H1 (cell line): ENCODE measurements around the gene KRTAP4-1. TPM values are rescaled to one million over a fixed set of nuclear protein-coding genes. Genes with fewer than 3 reads are reported as not detected.

Experiments used
- CTCF ChIA-PET: fragments of 300-600 bp; sonication (Branson Sonifier 250); formaldehyde crosslinking; loops from one replicate; lab custom pipeline; 2021; ENCODE audit not compliant: partially characterized antibody; lab: Charles Lee
- POLR2A ChIA-PET: fragments of 300-600 bp; sonication (Branson Sonifier 250); formaldehyde crosslinking; loops from one replicate; lab custom pipeline; 2021; ENCODE audit warnings: inconsistent platforms; ENCODE audit not compliant: partially characterized antibody; lab: Charles Lee
- DNase-seq, 2 experiments: peaks; one replicate each; pipeline versions ENCODE4 v3.0.0 to v3.0.0-alpha.2; 2010 to 2022; ENCODE audit warnings: low spot score in 2 of 2, low read depth in 1 of 2, mixed read lengths in 1 of 2
- FAIRE-seq: peaks from 2 replicates; lab custom pipeline; 2011; peaks lifted over from hg19 to GRCh38; lab: Jason Lieb, UNC
- H2AFZ ChIP-seq: 2 replicates; pipeline ENCODE4 v1.8.1; 2012; ENCODE audit warnings: low read length, inconsistent platforms
- H2AK5ac ChIP-seq: 2 replicates; pipeline ENCODE4 v1.6.1; 2013; ENCODE audit warnings: low read depth, low read length
- H2BK120ac ChIP-seq: replicated peaks from 2 replicates; pipeline ENCODE3; 2013; ENCODE audit warnings: low read depth, low read length, inconsistent platforms
- H2BK12ac ChIP-seq: 2 replicates; pipeline ENCODE4 v1.6.1; 2013; ENCODE audit warnings: low read depth, low read length
- H2BK15ac ChIP-seq: 2 replicates; pipeline ENCODE4 v1.6.1; 2013; ENCODE audit warnings: low read length
- H2BK20ac ChIP-seq: 2 replicates; pipeline ENCODE4 v1.6.1; 2013; ENCODE audit warnings: low read length
- H2BK5ac ChIP-seq: 2 replicates; pipeline ENCODE4 v1.6.1; 2013; ENCODE audit warnings: low read depth, low read length
- H3K14ac ChIP-seq: 2 replicates; pipeline ENCODE4 v1.6.1; 2013; ENCODE audit warnings: inconsistent platforms; ENCODE audit not compliant: insufficient read length
- H3K18ac ChIP-seq: 2 replicates; pipeline ENCODE4 v1.6.1; 2013; ENCODE audit warnings: low read length; ENCODE audit errors: extremely low read depth
- H3K23ac ChIP-seq: 2 replicates; pipeline ENCODE4 v1.6.1; 2013; ENCODE audit warnings: inconsistent platforms; ENCODE audit not compliant: insufficient read length
- H3K23me2 ChIP-seq: 2 replicates; pipeline ENCODE4 v1.6.1; 2013; ENCODE audit warnings: low read depth, low read length
- H3K27ac ChIP-seq: 2 replicates; pipeline ENCODE4 v1.6.1; 2011; ENCODE audit warnings: low read depth, low read length, inconsistent platforms
- H3K27me3 ChIP-seq, 4 experiments: replicated peaks in 1 of 4; 1 replicate in 1 of 4; 2 replicates in 3 of 4; pipeline versions ENCODE4 v1.6.1 to v1.8.1; 2011 to 2013; ENCODE audit warnings: low read length in 3 of 4, mild to moderate bottlenecking in 3 of 4, inconsistent platforms in 2 of 4, mixed read lengths in 2 of 4, moderate library complexity in 1 of 4; ENCODE audit not compliant: control insufficient read depth in 3 of 4, insufficient read depth in 3 of 4; ENCODE audit errors: extremely low read depth in 1 of 4
- H3K36me3 ChIP-seq, 4 experiments: 2 replicates each; pipeline versions ENCODE4 v1.6.1 to v1.8.1; 2011 to 2013; ENCODE audit warnings: mild to moderate bottlenecking in 4 of 4, low read length in 3 of 4, moderate library complexity in 2 of 4, control low read depth in 1 of 4, inconsistent platforms in 1 of 4; ENCODE audit not compliant: insufficient read depth in 4 of 4, control insufficient read depth in 2 of 4
- H3K4ac ChIP-seq: replicated peaks from 2 replicates; pipeline ENCODE3; 2013; ENCODE audit warnings: low read length, low read depth, mixed read lengths, inconsistent platforms; ENCODE audit not compliant: insufficient read length
- H3K4me1 ChIP-seq, 4 experiments: replicated peaks in 1 of 4; 1 replicate in 1 of 4; 2 replicates in 3 of 4; pipeline versions ENCODE4 v1.6.1 to v1.8.1; 2011 to 2013; ENCODE audit warnings: low read length in 3 of 4, inconsistent platforms in 2 of 4, mixed read lengths in 1 of 4; ENCODE audit not compliant: insufficient read depth in 4 of 4, control insufficient read depth in 3 of 4
- H3K4me2 ChIP-seq, 2 experiments: 2 replicates each; pipeline versions ENCODE4 v1.6.1 to v1.8.1; 2011 to 2013; ENCODE audit warnings: low read depth in 2 of 2, low read length in 2 of 2, control low read depth in 1 of 2, inconsistent platforms in 1 of 2, mild to moderate bottlenecking in 1 of 2; ENCODE audit not compliant: insufficient read depth in 1 of 2
- H3K4me3 ChIP-seq, 4 experiments: fragments of 200-600, 300-600 bp in 1 of 4; sonication (generic), shearing (Covaris generic), sonication (Bioruptor Twin) in 1 of 4; 2 replicates each; pipeline versions ENCODE4 v1.5.1 to v1.8.1; 2011 to 2016; ENCODE audit warnings: low read length in 4 of 4, low read depth in 3 of 4, control low read depth in 2 of 4, inconsistent platforms in 2 of 4, mild to moderate bottlenecking in 2 of 4, mixed read lengths in 1 of 4, moderate library complexity in 1 of 4; ENCODE audit not compliant: insufficient read depth in 2 of 4; ENCODE audit errors: extremely low read depth in 1 of 4
- H3K56ac ChIP-seq: replicated peaks from 2 replicates; pipeline ENCODE3; 2013; ENCODE audit warnings: low read depth, mild to moderate bottlenecking, mixed read lengths, low read length, inconsistent platforms; ENCODE audit not compliant: insufficient read length
- H3K79me1 ChIP-seq: 2 replicates; pipeline ENCODE4 v1.6.1; 2013; ENCODE audit warnings: low read depth, low read length, control low read depth
- H3K79me2 ChIP-seq, 2 experiments: 2 replicates each; pipeline versions ENCODE4 v1.6.1 to v1.8.1; 2012 to 2013; ENCODE audit warnings: low read length in 2 of 2, mild to moderate bottlenecking in 2 of 2, inconsistent platforms in 1 of 2; ENCODE audit not compliant: insufficient read depth in 2 of 2, control insufficient read depth in 1 of 2
- H3K9ac ChIP-seq, 4 experiments: replicated peaks in 1 of 4; 1 replicate in 1 of 4; 2 replicates in 3 of 4; pipeline versions ENCODE4 v1.6.1 to v1.8.1; 2011 to 2013; ENCODE audit warnings: low read depth in 3 of 4, low read length in 3 of 4, control low read depth in 2 of 4, mild to moderate bottlenecking in 2 of 4, moderate library complexity in 2 of 4, inconsistent platforms in 1 of 4; ENCODE audit errors: extremely low read depth in 1 of 4
- H3K9me3 ChIP-seq, 2 experiments: 2 replicates each; pipeline versions ENCODE4 v1.6.1 to v1.8.1; 2012 to 2013; ENCODE audit warnings: mild to moderate bottlenecking in 2 of 2, moderate library complexity in 2 of 2, control low read depth in 1 of 2, inconsistent platforms in 1 of 2, low read depth in 1 of 2, low read length in 1 of 2, mixed read lengths in 1 of 2; ENCODE audit not compliant: insufficient read depth in 2 of 2
- H4K20me1 ChIP-seq, 2 experiments: replicated peaks in 1 of 2; 2 replicates each; pipeline versions ENCODE3 to v1.8.1; 2011 to 2013; ENCODE audit warnings: inconsistent platforms in 2 of 2, low read length in 2 of 2, mild to moderate bottlenecking in 1 of 2; ENCODE audit not compliant: insufficient read depth in 2 of 2, control insufficient read depth in 1 of 2
- H4K5ac ChIP-seq: 2 replicates; pipeline ENCODE4 v1.6.1; 2013; ENCODE audit warnings: low read length, low read depth, mixed read lengths, inconsistent platforms; ENCODE audit not compliant: insufficient read length
- H4K8ac ChIP-seq: 2 replicates; pipeline ENCODE4 v1.8.0; 2013; ENCODE audit warnings: mild to moderate bottlenecking, moderate library complexity, low read length, inconsistent platforms; ENCODE audit not compliant: insufficient read depth; ENCODE audit errors: extremely low read depth
- H4K91ac ChIP-seq: replicated peaks from 2 replicates; pipeline ENCODE3; 2013; ENCODE audit warnings: low read length, mixed read lengths, inconsistent platforms; ENCODE audit not compliant: insufficient read length
- BRCA1 ChIP-seq: IDR thresholded peaks from 2 replicates; pipeline ENCODE4 v1.6.1; 2012; ENCODE audit warnings: low read depth, low read length, improper control_type of control experiment
- CBX8 ChIP-seq: fragments of 300-800, 300-1000 bp; sonication (generic); IDR thresholded peaks from 2 replicates; pipeline ENCODE4 v1.7.1; 2016; ENCODE audit warnings: low read depth, low read length, borderline replicate concordance
- CHD1 ChIP-seq: IDR thresholded peaks from 2 replicates; pipeline ENCODE4 v1.6.1; 2012; ENCODE audit warnings: low read depth, low read length, improper control_type of control experiment
- EZH2 ChIP-seq: fragments of 200-600 bp; sonication (generic); IDR thresholded peaks from 2 replicates; pipeline ENCODE4 v1.7.1; 2012; ENCODE audit warnings: low read depth, mild to moderate bottlenecking, moderate library complexity, low read length, inconsistent platforms; ENCODE audit not compliant: severe bottlenecking
- JUN ChIP-seq: IDR thresholded peaks from 2 replicates; pipeline ENCODE4 v1.6.1; 2011; ENCODE audit warnings: low read depth, mild to moderate bottlenecking, improper control_type of control experiment, low read length
- JUND ChIP-seq: IDR thresholded peaks from 2 replicates; pipeline ENCODE4 v1.6.1; 2011; ENCODE audit warnings: mild to moderate bottlenecking, improper control_type of control experiment, low read length
- KDM4A ChIP-seq: IDR thresholded peaks from one replicate; pipeline ENCODE4 v1.7.1; 2012; ENCODE audit warnings: low read depth, mild to moderate bottlenecking, moderate library complexity, low read length, inconsistent platforms; ENCODE audit not compliant: severe bottlenecking
- KDM5A ChIP-seq: fragments of 200-600 bp; IDR thresholded peaks from 2 replicates; pipeline ENCODE4 v1.7.1; 2012; ENCODE audit warnings: mild to moderate bottlenecking, low read length, inconsistent platforms, mixed read lengths
- WGBS, 2 experiments: shearing (Covaris generic) in 1 of 2; methylation state at CpG; one replicate each; pipeline versions ENCODE4 v1.1.6 to v1.1.7; 2013 to 2015; ENCODE audit warnings: low lambda C conversion rate in 2 of 2, mixed read lengths in 2 of 2, inconsistent platforms in 1 of 2, low coverage in 1 of 2, missing lambda C conversion rate in 1 of 2; ENCODE audit not compliant: insufficient replicate concordance in 2 of 2, insufficient coverage in 1 of 2, insufficient read length in 1 of 2; ENCODE audit errors: extremely low coverage in 1 of 2, missing lambda C conversion rate in 1 of 2; 5-methylcytosine and 5-hydroxymethylcytosine counted together
- long read RNA-seq, 2 experiments: library from RNA in 1 of 2; library from capped mRNA in 1 of 2; stranded (forward); transcript quantifications; one replicate each; pipeline ENCODE4 v2.0.0, GENCODE V29; 2021; ENCODE audit warnings: inconsistent platforms in 1 of 2
- polyA minus RNA-seq, 3 experiments: library from RNA; depleted of rRNA, polyadenylated mRNA; stranded (reverse); fragments of >200 nt; gene quantifications; 1 replicate in 2 of 3; 2 replicates in 1 of 3; pipeline ENCODE4 v1.2.3, GENCODE V29; 2011
- polyA plus RNA-seq, 7 experiments: library from polyadenylated mRNA; depleted of rRNA in 3 of 7; stranded (reverse) in 5 of 7; unstranded in 2 of 7; fragments of >200 nt in 5 of 7; fragments of 200-250 nt in 2 of 7; gene quantifications; 1 replicate in 5 of 7; 2 replicates in 1 of 7; 4 replicates in 1 of 7; pipeline versions ENCODE4 v1.2.1 to v1.2.3, GENCODE V29; 2011 to 2013; ENCODE audit warnings: missing spikeins in 2 of 7, mixed read lengths in 2 of 7
- total RNA-seq: library from RNA; stranded (reverse); fragmentation: NEBNext Ultra II Directional; extraction: Animal tissue kit (Norgen Biotek cat#: 25700); gene quantifications from 2 replicates; pipeline ENCODE4 v1.2.1, GENCODE V29; 2021
- TF ChIP-seq, protein P1 (sequence below): IDR thresholded peaks from 2 replicates; pipeline ENCODE4 v1.6.1; 2011; ENCODE audit warnings: low read depth, mild to moderate bottlenecking, low read length; ENCODE audit not compliant: insufficient read depth

KRTAP4-1 gene
- not detected in 2 replicates for total RNA-seq
- 0.16 TPM in 1 of 2 replicates, not detected in the other for polyA plus RNA-seq (2011; rRNA removed)
- not detected for polyA plus RNA-seq (2011; cell fraction: cytosol; rRNA removed)
- polyA plus RNA-seq (2011; cell fraction: nucleus; rRNA removed): not detected
- not detected in 4 replicates for polyA plus RNA-seq (2012, experiment 1 of 2)
- polyA plus RNA-seq (2012, experiment 2 of 2): not detected
- polyA plus RNA-seq (2013, experiment 1 of 2): not detected
- 0.09 TPM for polyA plus RNA-seq (2013, experiment 2 of 2)
- not detected in 2 replicates for polyA minus RNA-seq (2011; rRNA and poly(A)+ RNA removed)
- not detected for polyA minus RNA-seq (2011; cell fraction: cytosol; rRNA and poly(A)+ RNA removed)
- polyA minus RNA-seq (2011; cell fraction: nucleus; rRNA and poly(A)+ RNA removed): not detected
- long read RNA-seq, experiment 1: 0 reads
- long read RNA-seq, experiment 2: 0 reads

DNA sequence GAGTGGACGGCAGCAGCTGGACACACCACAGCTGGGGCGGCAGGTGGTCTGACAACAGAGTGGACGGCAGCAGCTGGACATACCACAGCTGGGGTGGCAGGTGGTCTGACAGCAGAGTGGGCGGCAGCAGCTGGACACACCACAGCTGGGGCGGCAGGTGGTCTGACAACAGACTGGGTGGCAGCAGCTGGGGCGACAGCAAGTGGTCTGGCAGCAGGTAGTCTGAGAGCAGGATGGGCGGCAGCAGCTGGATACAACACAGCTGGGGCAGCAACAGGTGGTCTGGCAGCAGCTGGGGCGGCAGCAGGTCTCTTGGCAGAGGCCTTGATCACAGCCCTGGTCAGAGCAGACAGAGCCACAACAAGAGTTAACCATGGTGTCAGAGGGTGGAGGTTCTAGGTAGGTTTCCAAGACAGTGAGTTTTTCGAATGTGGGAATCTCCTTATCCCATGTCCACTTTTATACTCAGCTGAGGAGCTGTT, at the start of gene KRTAP4-1:
Gene KRTAP4-1 (minus strand): TSS at position 432 of the 482 bp plus-strand sequence. CDS start 57 bp downstream, at position 375.
- H3K4me3 ChIP-seq: no peak within 1 kb of the TSS
- DNase-seq (no peak), FAIRE-seq (no peak)
- H3K56ac ChIP-seq: no peak within 1 kb of the TSS
- H3K23me2 ChIP-seq: no peaks in the 10 kb centered on the region; the same call in 1 of the 2 replicates
- no peak within 1 kb of the TSS for H3K9ac ChIP-seq
- no peak within 1 kb of the TSS for H3K4me2 ChIP-seq
- H2BK12ac ChIP-seq: no peak within 1 kb of the TSS
- no peaks in the 10 kb centered on the region for H3K27me3 ChIP-seq
- no peak within 1 kb of the TSS for H2BK120ac ChIP-seq
- H2BK15ac ChIP-seq: no peak within 1 kb of the TSS
- no peak within 1 kb of the TSS for H3K23ac ChIP-seq
- no peak within 1 kb of the TSS for H4K5ac ChIP-seq
- H3K79me1 ChIP-seq: no peaks in the 10 kb centered on the region
- H2AK5ac ChIP-seq: no peak within 1 kb of the TSS
- H3K36me3 ChIP-seq: no peaks in the 10 kb centered on the region
- no peak within 1 kb of the TSS for H4K8ac ChIP-seq
- H3K79me2 ChIP-seq: no peaks in the 10 kb centered on the region
- no peaks in the 10 kb centered on the region for H3K9me3 ChIP-seq
- POLR2A ChIA-PET: no interaction called here
- no peak within 1 kb of the TSS for H2AFZ ChIP-seq
- 69% methylated on average over 8 of the region's 9 CpGs; no CpG with 5 or more reads in 1 of the 2 experiments for WGBS, 2 experiments
- no peak within 1 kb of the TSS for H3K18ac ChIP-seq
- H3K4me1 ChIP-seq: no peaks in the 10 kb centered on the region; a peak in 2 of 7 replicates
- no peak within 1 kb of the TSS for H3K14ac ChIP-seq
- CTCF ChIA-PET: interaction anchor here (0.8 kb wide), 1 partner anchor 181 kb away, joined by 3 read pairs; no protein-coding TSS in a partner anchor
- H2BK5ac ChIP-seq: no peak within 1 kb of the TSS
- H3K27ac ChIP-seq: no peak within 1 kb of the TSS
- H4K91ac ChIP-seq: no peak within 1 kb of the TSS
- H3K4ac ChIP-seq: no peak within 1 kb of the TSS
- H4K20me1 ChIP-seq: no peaks in the 10 kb centered on the region
- no peak within 1 kb of the TSS for H2BK20ac ChIP-seq
- no peak for TF ChIP-seq JUN
- TF ChIP-seq CBX8: no peak
- TF ChIP-seq EZH2: no peak
- no peak for TF ChIP-seq CHD1
- no peak for TF ChIP-seq JUND
- TF ChIP-seq BRCA1: no peak
- no peak for TF ChIP-seq KDM5A
- TF ChIP-seq, protein P1, sequence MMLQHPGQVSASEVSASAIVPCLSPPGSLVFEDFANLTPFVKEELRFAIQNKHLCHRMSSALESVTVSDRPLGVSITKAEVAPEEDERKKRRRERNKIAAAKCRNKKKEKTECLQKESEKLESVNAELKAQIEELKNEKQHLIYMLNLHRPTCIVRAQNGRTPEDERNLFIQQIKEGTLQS: no peak
- TF ChIP-seq KDM4A: no peak
